SIG-M5 (cell line): ENCODE data around the gene SMURF1.

Experiments
- DNase-seq: peaks from one replicate; lab custom pipeline; 2025; lab: John Stamatoyannopoulos, UW

Gene SMURF1

GRCh38 chr7:99141841-99142726, 1.8 kb downstream of the SMURF1 start:
- no peak for DNase-seq

GRCh38 chr7:99141334-99141733, 2.6 kb downstream of the SMURF1 start:
- DNase-seq = no peak

GRCh38 chr7:99140813-99141212, 3.1 kb downstream of the SMURF1 start:
- no peak for DNase-seq

- DNase-seq = no peak
Measured at GRCh38 chr7:99139036-99139435, 4.9 kb downstream of the SMURF1 start.

- no peak for DNase-seq
Measured at GRCh38 chr7:99137411-99138180, 6.3 kb downstream of the SMURF1 start.

- no peak for DNase-seq
Measured at GRCh38 chr7:99135938-99136337, 8.0 kb downstream of the SMURF1 start.

GRCh38 chr7:99133766-99134564, 9.9 kb downstream of the SMURF1 start:
- no peak for DNase-seq

- no peak for DNase-seq
Measured at GRCh38 chr7:99132595-99133321, 11.2 kb downstream of the SMURF1 start.

- no peak for DNase-seq
Measured at GRCh38 chr7:99131290-99131689, 12.6 kb downstream of the SMURF1 start.

GRCh38 chr7:99129536-99129935, 14.4 kb downstream of the SMURF1 start:
- no peak for DNase-seq

GRCh38 chr7:99129001-99129400, 14.9 kb downstream of the SMURF1 start:
- DNase-seq = no peak

- DNase-seq = no peak
Measured at GRCh38 chr7:99128076-99128950, 15.6 kb downstream of the SMURF1 start.

GRCh38 chr7:99127636-99128035, 16.3 kb downstream of the SMURF1 start:
- DNase-seq = no peak

GRCh38 chr7:99126921-99127553, 16.9 kb downstream of the SMURF1 start:
- DNase-seq = no peak

GRCh38 chr7:99125505-99125865, 18.4 kb downstream of the SMURF1 start:
- DNase-seq = no peak

- DNase-seq = no peak
Measured at GRCh38 chr7:99124751-99125504, 19.0 kb downstream of the SMURF1 start.

- DNase-seq = no peak
Measured at GRCh38 chr7:99124236-99124635, 19.7 kb downstream of the SMURF1 start.

GRCh38 chr7:99123571-99124033, 20.3 kb downstream of the SMURF1 start:
- no peak for DNase-seq

GRCh38 chr7:99122762-99123161, 21.1 kb downstream of the SMURF1 start:
- DNase-seq = no peak
